OCI-LY7 (cell line): Measurements from ENCODE around the gene SLC11A2. TPM values are rescaled to one million over a fixed set of nuclear protein-coding genes. Genes with fewer than 3 reads are reported as not detected.

Source experiments
- BruUV-seq: library from RNA; stranded (reverse); fragments of 400-500 nt; replicated peaks from 2 replicates; lab custom pipeline; 2021; lab: Mats Ljungman, UMichigan
- CTCF ChIA-PET: fragments of 300-600 bp; sonication (Branson Sonifier 250); formaldehyde crosslinking; loops from one replicate; lab custom pipeline; 2022; ENCODE audit warnings: antibody characterized with exemption; ENCODE audit not compliant: unreplicated experiment; lab: Charles Lee
- POLR2A ChIA-PET: fragments of 300-600 bp; sonication (Branson Sonifier 250); formaldehyde crosslinking; loops from one replicate; lab custom pipeline; 2022; ENCODE audit warnings: antibody characterized with exemption; lab: Charles Lee
- DNase-seq: peaks from one replicate; pipeline ENCODE4 v3.0.0-alpha.2; 2015; ENCODE audit warnings: low spot score
- H2AFZ ChIP-seq: fragments of 200-600 bp; sonication (generic), shearing (Covaris generic); 2 replicates; pipeline ENCODE4 v1.6.1; 2014; ENCODE audit warnings: mild to moderate bottlenecking, antibody characterized with exemption, low read length, moderate library complexity
- H3K27ac ChIP-seq: fragments of 200-600 bp; sonication (generic); 2 replicates; pipeline ENCODE4 v1.5.1; 2014; ENCODE audit warnings: mixed run types, low read depth, mild to moderate bottlenecking, moderate library complexity, low read length, inconsistent platforms; ENCODE audit not compliant: poor library complexity, severe bottlenecking
- H3K36me3 ChIP-seq: fragments of 200-600 bp; sonication (generic); 2 replicates; pipeline ENCODE4 v1.6.1; 2014; ENCODE audit warnings: mild to moderate bottlenecking, antibody characterized with exemption, low read length, moderate library complexity, mixed read lengths; ENCODE audit not compliant: insufficient read depth
- H3K4me1 ChIP-seq: fragments of 200-600 bp; sonication (generic); 2 replicates; pipeline ENCODE4 v1.5.1; 2014; ENCODE audit warnings: mild to moderate bottlenecking, low read length; ENCODE audit not compliant: insufficient read depth, poor library complexity, severe bottlenecking
- H3K4me2 ChIP-seq: fragments of 200-600 bp; sonication (generic); 2 replicates; pipeline ENCODE4 v1.6.1; 2014; ENCODE audit warnings: mild to moderate bottlenecking, low read length
- H3K4me3 ChIP-seq: fragments of 200-600 bp; sonication (generic); 2 replicates; pipeline ENCODE4 v1.5.1; 2014; ENCODE audit warnings: mild to moderate bottlenecking, low read depth, low read length; ENCODE audit not compliant: poor library complexity, severe bottlenecking
- H3K79me2 ChIP-seq: fragments of 200-600 bp; sonication (generic); 2 replicates; pipeline ENCODE4 v1.6.1; 2016; ENCODE audit warnings: low read depth, mild to moderate bottlenecking, low read length, moderate library complexity, mixed read lengths; ENCODE audit not compliant: insufficient read depth
- H3K9me2 ChIP-seq: fragments of 200-600 bp; sonication (generic); 2 replicates; pipeline ENCODE4 v1.6.1; 2016; ENCODE audit warnings: mild to moderate bottlenecking, low read length, mixed read lengths; ENCODE audit not compliant: insufficient read depth
- H3K9me3 ChIP-seq: fragments of 200-600 bp; sonication (generic); 2 replicates; pipeline ENCODE4 v1.6.1; 2014; ENCODE audit warnings: mild to moderate bottlenecking, mixed run types, low read length, mixed read lengths
- H4K20me1 ChIP-seq: fragments of 200-600 bp; sonication (generic); 2 replicates; pipeline ENCODE4 v1.6.1; 2014; ENCODE audit warnings: mild to moderate bottlenecking, antibody characterized with exemption, low read length, moderate library complexity, mixed read lengths; ENCODE audit not compliant: insufficient read depth
- CTCF ChIP-seq: fragments of 200-600 bp; sonication (generic); conservative IDR thresholded peaks from 2 replicates; pipeline ENCODE4 v1.5.1; 2014; ENCODE audit warnings: mild to moderate bottlenecking, antibody characterized with exemption, low read length, moderate library complexity, mixed read lengths
- EZH2phosphoT487 ChIP-seq: fragments of 200-600 bp; sonication (generic); IDR thresholded peaks from 2 replicates; pipeline ENCODE4 v1.6.1; 2018; ENCODE audit warnings: low read depth, borderline replicate concordance, mild to moderate bottlenecking, mixed run types, antibody characterized with exemption, low read length, moderate library complexity, mixed read lengths
- intact Hi-C: fragments of 100-400 bp; cut with micrococcal nuclease; formaldehyde crosslinking; loops from one replicate; pipeline ENCODE4 v1.10.0; 2022; ENCODE audit not compliant: unreplicated experiment
- total RNA-seq, 2 experiments: library from RNA; depleted of rRNA in 1 of 2; stranded (reverse); fragments of >200 nt in 1 of 2; shearing (Covaris generic) in 1 of 2; gene quantifications; 2 replicates each; pipeline ENCODE4 v1.2.3, GENCODE V29; 2014 to 2022

Gene SLC11A2
- total RNA-seq, 2 experiments from 2014 or later, result 35.0 to 43.6 TPM

GRCh38 chr12:50980545-50980944 is 45.6 kb downstream of the SLC11A2 start:
- Histone ChIP-seq H3K4me2 (no peak overlapping the region), H3K9me2 (no peaks in the 10 kb centered on the region), H3K4me3 (no peak overlapping the region), H3K36me3 (peaks cover 3% of the 10 kb centered on the region; the same call in 1 of the 2 replicates), H3K79me2 (no peaks in the 10 kb centered on the region), H3K4me1 (no peaks in the 10 kb centered on the region), H3K27ac (no peak overlapping the region), H3K9me3 (no peaks in the 10 kb centered on the region), H2AFZ (no peak overlapping the region), H4K20me1 (no peaks in the 10 kb centered on the region)
- TF ChIP-seq CTCF (no peak), EZH2phosphoT487 (no peak)
- no TSS peak for BruUV-seq
- intact Hi-C loops, result no loop called here
- ChIA-PET CTCF (no interaction called here), POLR2A (interaction anchor here (0.7 kb wide), 1 partner anchor 9 kb away, joined by 3 read pairs; no protein-coding TSS in a partner anchor)
- no peak for DNase-seq

- ChIA-PET CTCF (no interaction called here), POLR2A (interaction anchor here (0.7 to 1.2 kb wide), 3 partner anchors 8 to 1535 kb away, joined by 3 to 6 read pairs (median 3); no protein-coding TSS in a partner anchor)
- H3K4me1 ChIP-seq, result no peaks in the 10 kb centered on the region
- H3K79me2 ChIP-seq, result no peaks in the 10 kb centered on the region
- BruUV-seq, result no TSS peak
- TF ChIP-seq EZH2phosphoT487, result no peak
- no peak for TF ChIP-seq CTCF
- intact Hi-C loops, result no loop called here
- no peak overlapping the region for H3K4me3 ChIP-seq
- no peaks in the 10 kb centered on the region for H4K20me1 ChIP-seq
- H3K9me2 ChIP-seq, result no peaks in the 10 kb centered on the region
- peaks cover 3% of the 10 kb centered on the region; the same call in 1 of the 2 replicates for H3K36me3 ChIP-seq
- no peak overlapping the region for H3K27ac ChIP-seq
- no peak for DNase-seq
- no peaks in the 10 kb centered on the region for H3K9me3 ChIP-seq
- no peak overlapping the region for H2AFZ ChIP-seq
- H3K4me2 ChIP-seq, result no peak overlapping the region
These were observed 46.7 kb downstream of the SLC11A2 start for GRCh38 chr12:50979369-50980052.

- ChIA-PET CTCF (no interaction called here), POLR2A (interaction anchor here (1.0 kb wide), 1 partner anchor 14 kb away, joined by 4 read pairs; no protein-coding TSS in a partner anchor)
- TF ChIP-seq CTCF (no peak), EZH2phosphoT487 (no peak)
- intact Hi-C loops, result no loop called here
- no peaks in the 10 kb centered on the region for H4K20me1 ChIP-seq
- no peak overlapping the region for H3K27ac ChIP-seq
- no peaks in the 10 kb centered on the region for H3K79me2 ChIP-seq
- no peak overlapping the region for H3K4me2 ChIP-seq
- no peak overlapping the region for H3K4me3 ChIP-seq
- peaks cover 8% of the 10 kb centered on the region; the same call in 1 of the 2 replicates for H3K36me3 ChIP-seq
- DNase-seq, result no peak
- H3K9me2 ChIP-seq, result no peaks in the 10 kb centered on the region
- H3K9me3 ChIP-seq, result no peaks in the 10 kb centered on the region
- BruUV-seq, result no TSS peak
- no peak overlapping the region for H2AFZ ChIP-seq
- H3K4me1 ChIP-seq, result no peaks in the 10 kb centered on the region
These were observed 54.2 kb downstream of the SLC11A2 start for GRCh38 chr12:50971946-50972345.
